Lower lobe of right lung (tissue), 2 donors: ENCODE measurements around the gene SNTN. TPM values are rescaled to one million over a fixed set of nuclear protein-coding genes. Genes with fewer than 3 reads are reported as not detected.

Source experiments
- ATAC-seq, 2 donors: fragments of 200-7000 bp; cut with Tn5 transposase; one replicate each; pipeline ENCODE4 v1.9.1; 2020 to 2022; ENCODE audit warnings: mild to moderate bottlenecking in 2 of 2, moderate library complexity in 2 of 2
- DNase-seq: peaks from one replicate; pipeline ENCODE4 v3.0.0-alpha.2; 2020
- H3K27ac ChIP-seq: fragments of 200-600 bp; one replicate; pipeline ENCODE4 v1.8.0; 2022
- H3K27me3 ChIP-seq: fragments of 200-600 bp; one replicate; pipeline ENCODE4 v1.8.0; 2022; ENCODE audit warnings: low read depth
- H3K36me3 ChIP-seq: fragments of 200-600 bp; one replicate; pipeline ENCODE4 v1.8.0; 2022; ENCODE audit warnings: mild to moderate bottlenecking
- H3K4me1 ChIP-seq: fragments of 200-600 bp; one replicate; pipeline ENCODE4 v1.8.0; 2022
- H3K4me3 ChIP-seq: fragments of 200-600 bp; one replicate; pipeline ENCODE4 v1.8.0; 2022; ENCODE audit warnings: mild to moderate bottlenecking
- H3K9me3 ChIP-seq: fragments of 200-600 bp; one replicate; pipeline ENCODE4 v1.8.0; 2022
- CTCF ChIP-seq: fragments of 200-600 bp; IDR thresholded peaks from one replicate; pipeline ENCODE4 v1.8.0; 2022; ENCODE audit warnings: antibody characterized with exemption, mild to moderate bottlenecking
- intact Hi-C: fragments of 100-400 bp; cut with DNase I; formaldehyde crosslinking; loops from one replicate; pipeline ENCODE4 v1.11.0; 2022
- total RNA-seq: library from RNA; stranded (reverse); fragmentation: NEBNext Ultra II Directional; extraction: Animal tissue kit (Norgen Biotek cat#: 25700); gene quantifications from one replicate; pipeline ENCODE4 v1.2.1, GENCODE V29; 2021
- donor health status: DM: no; HTN: yes; CAD: no; lungs with severe emphysema.

SNTN gene
- total RNA-seq, 1 donor from 2014 or later, result 12.8 TPM

GRCh38 chr3:63656786-63657185 lies 4.3 kb downstream of the SNTN start:
- no peaks in the 10 kb centered on the region for H3K36me3 ChIP-seq
- H3K27ac ChIP-seq, result no peak overlapping the region
- DNase-seq (no peak), ATAC-seq (no peak)
- H3K27me3 ChIP-seq, result no peaks in the 10 kb centered on the region
- no peak overlapping the region for H3K4me3 ChIP-seq
- H3K9me3 ChIP-seq, result no peaks in the 10 kb centered on the region
- no peak for TF ChIP-seq CTCF
- intact Hi-C loops, result no loop called here
- no peaks in the 10 kb centered on the region for H3K4me1 ChIP-seq

GRCh38 chr3:63661242-63661641 lies 8.8 kb downstream of the SNTN start:
- H3K27me3 ChIP-seq, result no peaks in the 10 kb centered on the region

GRCh38 chr3:63662011-63662410 lies 9.5 kb downstream of the SNTN start:
- H3K4me1 ChIP-seq, result no peaks in the 10 kb centered on the region
- no peaks in the 10 kb centered on the region for H3K27me3 ChIP-seq
- no peak overlapping the region for H3K4me3 ChIP-seq
- no peaks in the 10 kb centered on the region for H3K9me3 ChIP-seq
- no peak for TF ChIP-seq CTCF
- no peak overlapping the region for H3K27ac ChIP-seq
- no peaks in the 10 kb centered on the region for H3K36me3 ChIP-seq
- DNase-seq (no peak), ATAC-seq (no peak)
- intact Hi-C loops, result no loop called here

More at GRCh38 chr3:63661242-63661641, 8.8 kb downstream of the SNTN start:
- DNase-seq, result no peak
- H3K27ac ChIP-seq, result no peak overlapping the region
- H3K9me3 ChIP-seq, result no peaks in the 10 kb centered on the region
- no peak for ATAC-seq
- H3K36me3 ChIP-seq, result no peaks in the 10 kb centered on the region
- TF ChIP-seq CTCF, result no peak
- H3K4me3 ChIP-seq, result no peak overlapping the region
- no peaks in the 10 kb centered on the region for H3K4me1 ChIP-seq
- intact Hi-C loops, result no loop called here

- ATAC-seq, result no peak
- no peak for DNase-seq
- H3K27me3 ChIP-seq, result no peaks in the 10 kb centered on the region
These were observed 10.0 kb downstream of the SNTN start for GRCh38 chr3:63662500-63662899.

GRCh38 chr3:63670544-63670943 lies 18.1 kb downstream of the SNTN start:
- Histone ChIP-seq H3K4me1 (no peaks in the 10 kb centered on the region), H3K27ac (no peak overlapping the region), H3K36me3 (no peaks in the 10 kb centered on the region), H3K27me3 (no peaks in the 10 kb centered on the region), H3K4me3 (no peak overlapping the region), H3K9me3 (no peaks in the 10 kb centered on the region)
- no peak for ATAC-seq
- intact Hi-C loops, result no loop called here
- no peak for DNase-seq
- TF ChIP-seq CTCF, result no peak

More at GRCh38 chr3:63662500-63662899, 10.0 kb downstream of the SNTN start:
- intact Hi-C loops, result no loop called here
- Histone ChIP-seq H3K4me1 (no peaks in the 10 kb centered on the region), H3K4me3 (no peak overlapping the region), H3K27ac (no peak overlapping the region), H3K36me3 (no peaks in the 10 kb centered on the region), H3K9me3 (no peaks in the 10 kb centered on the region)
- TF ChIP-seq CTCF, result no peak

GRCh38 chr3:63673111-63673510 lies 20.6 kb downstream of the SNTN start:
- ATAC-seq, result no peak
- H3K27ac ChIP-seq, result no peak overlapping the region
- H3K4me1 ChIP-seq, result no peaks in the 10 kb centered on the region
- TF ChIP-seq CTCF, result no peak
- H3K36me3 ChIP-seq, result no peaks in the 10 kb centered on the region
- H3K4me3 ChIP-seq, result no peak overlapping the region
- DNase-seq, result no peak
- H3K27me3 ChIP-seq, result no peaks in the 10 kb centered on the region
- intact Hi-C loops, result no loop called here
- no peaks in the 10 kb centered on the region for H3K9me3 ChIP-seq
